OCI-M2 (cell line): ENCODE results near the gene KDM3B.

Experiments
- DNase-seq: peaks from one replicate; lab custom pipeline; 2025; ENCODE audit not compliant: unreplicated experiment; lab: John Stamatoyannopoulos, UW

The KDM3B gene

DNA sequence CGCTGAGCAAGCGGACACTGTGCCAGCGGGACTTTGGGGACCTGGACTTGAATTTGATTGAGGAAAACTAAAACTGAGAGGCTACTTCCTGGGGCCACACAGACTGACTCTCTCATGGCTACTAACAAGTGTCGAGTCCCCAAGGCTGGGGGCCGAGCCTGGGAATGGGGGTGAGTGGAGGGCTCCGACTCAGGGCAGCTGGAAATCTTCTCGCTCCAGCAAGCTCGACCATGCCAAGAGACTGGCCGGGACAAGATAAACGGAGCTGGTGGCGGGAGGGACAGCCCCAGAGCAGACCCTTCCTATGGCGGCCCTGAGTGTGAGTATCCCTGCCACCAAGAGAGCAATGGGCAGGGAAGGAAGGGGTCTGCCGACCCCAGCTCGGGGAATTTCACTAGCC is 5.6 kb upstream of the KDM3B start:
- DNase-seq, result no peak

DNA sequence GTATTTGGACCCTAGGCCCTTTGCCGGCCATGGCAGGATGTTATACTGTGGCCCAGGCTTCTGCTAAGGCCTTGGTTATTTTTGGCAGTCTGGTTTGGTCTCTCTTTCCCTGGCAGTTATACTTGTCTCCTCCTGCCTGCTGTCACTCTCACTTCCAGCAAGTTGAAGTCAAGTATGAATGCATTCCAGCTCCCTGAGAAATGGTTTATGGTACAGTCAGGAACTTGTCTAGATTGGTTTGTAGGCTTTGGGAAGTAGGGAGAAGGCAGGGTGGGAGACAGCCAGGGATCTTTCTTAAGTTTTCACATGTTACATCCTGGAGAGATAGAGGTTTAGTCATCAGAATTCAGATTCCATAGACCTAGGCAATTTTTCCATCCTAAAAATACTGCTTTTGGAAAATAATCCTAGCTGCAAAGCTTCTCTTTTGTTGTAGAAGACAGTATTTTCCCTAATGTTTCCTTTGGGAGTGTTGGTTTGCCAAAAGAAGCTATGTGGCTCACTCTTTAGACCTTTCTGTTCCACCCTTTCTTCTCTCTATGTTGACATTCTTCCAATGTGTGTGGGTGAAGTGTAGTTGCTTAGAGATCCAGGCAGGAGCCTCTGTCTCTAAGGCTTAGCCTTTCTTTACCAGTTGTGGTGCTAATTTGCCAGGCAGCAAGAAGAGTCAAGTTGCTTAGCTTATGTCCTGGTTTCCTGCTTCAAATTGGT is 2.5 kb upstream of the KDM3B start:
- no peak for DNase-seq

DNA sequence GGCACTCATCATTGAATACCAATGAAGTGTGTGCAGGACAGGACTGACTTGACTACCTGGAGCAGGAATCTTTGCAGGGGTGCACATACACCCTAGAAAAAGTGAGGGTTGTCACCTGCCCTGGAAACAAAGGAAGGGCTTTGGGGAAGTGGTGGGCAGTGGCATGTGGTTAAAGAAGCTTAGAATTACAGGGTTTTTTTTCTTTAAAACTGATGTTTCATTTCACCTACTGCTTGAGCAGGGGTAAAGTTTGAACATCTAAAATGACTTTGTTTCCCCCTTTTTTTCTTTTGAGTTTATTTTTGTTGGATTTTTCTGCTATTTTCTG is 2.0 kb upstream of the KDM3B start:
- DNase-seq, result no peak

DNA sequence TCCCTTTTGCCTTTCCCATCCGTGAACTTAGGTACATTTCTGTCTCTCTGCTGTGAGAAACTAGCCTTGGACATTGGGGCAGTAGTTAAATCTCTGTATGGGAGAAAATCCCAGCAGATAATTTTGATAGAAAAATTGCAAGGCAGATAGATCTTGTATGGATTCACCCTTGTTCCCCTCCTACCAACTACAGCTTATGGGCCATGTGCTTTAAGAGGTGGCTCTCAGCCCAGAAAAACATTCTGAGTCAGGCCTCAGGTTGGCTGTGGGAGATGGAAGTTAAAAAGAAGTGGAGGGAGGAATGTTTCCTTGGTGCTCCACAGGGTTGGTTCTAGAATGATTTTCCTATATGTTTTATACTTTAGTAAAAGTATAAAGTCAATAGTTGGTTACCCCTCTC is 1.4 kb upstream of the KDM3B start:
- no peak for DNase-seq

DNA sequence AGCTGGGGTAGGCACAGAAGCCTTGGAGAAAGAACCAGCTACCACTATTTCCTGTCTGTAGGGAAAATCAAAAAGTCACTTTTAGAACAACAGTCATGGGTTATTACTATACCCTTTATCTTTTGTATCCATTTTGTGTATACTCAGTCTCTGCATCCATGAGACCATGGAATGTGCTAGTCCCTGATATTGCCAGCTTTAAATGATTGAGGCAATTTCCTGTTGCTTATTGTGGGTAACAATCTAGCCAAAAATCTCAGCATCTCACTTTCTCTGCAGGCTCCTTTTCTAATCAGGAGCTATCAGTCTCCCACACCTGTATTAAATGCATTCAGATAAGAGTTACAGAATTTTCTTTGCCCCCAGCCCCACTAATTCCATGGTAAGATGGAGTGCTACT is 968 bp upstream of the KDM3B start:
- no peak for DNase-seq

DNA sequence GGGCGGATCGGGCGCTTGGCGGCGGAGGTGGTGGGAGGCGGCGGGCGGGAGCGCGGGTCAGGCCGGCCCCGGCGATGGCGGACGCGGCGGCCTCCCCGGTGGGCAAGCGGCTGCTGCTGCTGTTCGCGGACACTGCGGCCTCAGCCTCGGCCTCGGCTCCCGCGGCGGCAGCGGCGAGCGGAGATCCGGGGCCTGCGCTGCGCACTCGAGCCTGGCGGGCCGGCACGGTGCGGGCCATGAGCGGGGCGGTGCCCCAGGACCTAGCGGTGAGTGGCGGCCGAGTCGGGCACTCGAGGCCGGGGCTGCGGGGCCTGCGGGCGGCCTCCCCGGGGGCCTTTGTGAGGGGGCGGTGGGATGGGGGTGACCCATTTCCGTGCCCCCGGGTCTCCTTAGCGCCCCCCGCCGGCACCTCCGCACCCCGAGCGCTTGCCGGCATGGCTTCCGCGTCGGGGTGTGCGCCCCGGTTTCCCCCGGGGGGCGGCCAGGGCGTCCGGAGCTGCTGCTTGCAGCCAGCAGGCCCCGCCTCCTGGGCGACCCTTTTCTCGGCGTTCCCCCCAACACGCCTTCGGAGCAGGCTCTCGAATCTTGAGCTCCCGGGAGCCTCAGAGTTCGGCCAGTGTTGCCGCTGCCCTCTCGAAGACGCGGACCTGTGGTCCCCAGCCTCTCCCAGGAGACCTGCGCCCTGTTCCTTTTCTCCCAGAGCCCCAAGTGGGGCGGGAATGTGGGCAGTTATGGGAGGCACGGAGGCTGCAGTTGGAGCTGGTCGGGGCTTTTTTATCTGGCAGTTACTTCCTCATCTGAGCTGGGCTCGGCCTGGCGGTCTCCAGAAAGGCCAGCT is 456 bp downstream of the KDM3B start:
- DNase-seq, result no peak

DNA sequence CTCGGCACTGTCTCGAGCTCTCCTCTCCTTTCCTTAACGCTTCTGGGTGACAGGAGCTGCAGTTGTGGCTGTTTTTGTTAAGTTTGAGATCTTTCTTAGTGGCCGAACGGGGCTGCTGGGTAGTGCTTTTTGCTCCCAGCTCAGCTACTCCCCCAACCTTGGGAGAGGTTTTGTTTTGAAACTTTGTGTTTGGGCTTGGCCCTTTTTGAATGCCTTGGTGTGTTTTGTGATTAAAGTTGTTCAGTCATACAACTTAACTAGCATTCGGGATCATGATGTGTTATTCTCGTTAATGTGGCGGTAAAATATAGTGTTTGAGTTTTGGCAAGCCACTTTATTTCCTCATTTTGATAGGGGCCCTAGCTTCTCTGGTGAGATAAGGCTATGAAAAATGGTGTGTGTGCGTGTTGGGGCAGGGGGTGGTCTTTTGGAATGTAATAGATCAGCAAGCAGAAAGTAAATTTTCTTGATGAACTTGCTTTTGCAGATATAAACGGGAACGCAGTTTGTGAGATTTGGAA is 1.1 kb downstream of the KDM3B start:
- peak; percentile 21 for DNase-seq

DNA sequence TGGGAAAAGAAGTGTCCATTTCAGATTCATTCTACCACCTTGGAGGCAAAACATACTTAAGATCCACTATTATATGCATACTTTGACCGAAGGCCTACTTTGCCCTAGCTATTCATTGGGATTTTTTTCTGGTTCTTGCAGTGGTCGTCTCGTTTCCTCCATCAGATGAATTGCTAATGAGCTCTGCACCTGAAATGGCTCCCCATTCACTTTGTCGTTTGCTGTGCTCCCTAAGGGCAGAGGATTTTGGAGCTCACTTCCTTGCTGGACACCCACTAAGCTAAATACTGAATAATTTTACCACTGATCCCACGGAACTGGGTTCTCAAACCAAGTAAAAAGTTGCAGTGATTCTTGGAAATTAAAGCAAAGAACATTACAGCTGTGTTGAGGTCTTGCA is 1.9 kb downstream of the KDM3B start:
- DNase-seq, result no peak

DNA sequence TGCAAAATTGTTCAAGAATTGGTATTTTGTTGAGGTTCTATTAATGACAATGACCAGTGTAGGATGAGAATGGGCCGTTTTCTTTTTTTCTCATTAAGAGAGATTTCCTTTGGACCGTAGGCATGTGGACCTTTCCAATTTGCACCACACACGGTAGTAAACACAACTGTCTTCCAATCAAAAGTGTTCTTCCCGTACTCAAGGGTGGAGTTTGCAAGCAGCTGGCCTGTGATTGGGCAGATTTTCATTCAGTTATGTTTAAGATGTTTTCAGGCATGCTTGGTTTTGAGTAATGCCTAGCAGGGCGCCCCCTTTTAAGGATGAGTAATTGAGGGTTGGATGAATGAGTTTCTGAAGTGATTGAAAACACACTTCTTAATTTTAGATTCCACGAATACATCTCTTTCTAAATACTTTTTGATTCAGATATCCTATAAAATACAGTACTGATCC is 2.5 kb downstream of the KDM3B start:
- DNase-seq, result no peak

DNA sequence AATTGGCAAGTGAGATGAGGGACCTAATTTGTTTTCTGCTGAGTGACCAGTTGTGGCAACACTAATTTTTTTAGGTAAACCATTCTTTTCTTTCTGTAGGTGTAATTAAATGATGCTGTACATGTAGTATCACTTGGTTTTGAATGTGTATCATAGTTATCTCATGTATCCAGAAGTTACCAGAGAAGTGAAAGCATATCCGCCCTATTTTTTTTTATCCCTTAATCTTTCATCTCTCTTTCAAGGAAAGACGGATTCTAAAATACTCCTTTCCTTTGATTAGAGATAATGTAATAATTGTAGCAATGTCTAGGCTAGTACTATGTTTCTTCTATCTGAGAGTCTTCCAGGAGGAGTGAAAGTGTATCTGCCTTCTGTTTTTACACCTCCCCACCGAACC is 7.1 kb downstream of the KDM3B start:
- no peak for DNase-seq

DNA sequence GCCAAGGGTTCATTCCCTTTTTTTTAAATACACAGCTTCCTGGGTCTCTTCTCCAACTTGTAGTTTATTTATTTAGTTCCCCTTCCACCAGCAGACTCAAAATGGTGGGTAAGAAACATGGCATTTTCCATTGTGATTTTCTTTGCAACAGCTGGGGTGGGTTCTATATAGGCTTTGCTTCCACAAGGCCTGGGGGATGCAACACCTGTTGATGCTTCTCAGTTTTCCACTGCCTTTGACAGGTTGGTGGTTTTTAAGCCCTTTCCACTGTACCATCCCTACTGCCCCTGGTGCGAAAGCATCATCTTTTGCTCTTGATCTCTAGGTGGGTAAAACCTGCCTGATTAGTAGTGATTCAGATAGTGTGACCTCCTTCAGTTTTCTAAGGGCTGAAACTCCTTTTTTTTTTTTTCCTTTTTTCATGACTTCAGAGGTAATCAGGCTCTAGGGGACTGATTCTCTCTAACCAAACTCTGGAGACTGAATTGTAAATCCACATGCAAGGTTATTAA is 8.5 kb downstream of the KDM3B start:
- DNase-seq, result no peak

DNA sequence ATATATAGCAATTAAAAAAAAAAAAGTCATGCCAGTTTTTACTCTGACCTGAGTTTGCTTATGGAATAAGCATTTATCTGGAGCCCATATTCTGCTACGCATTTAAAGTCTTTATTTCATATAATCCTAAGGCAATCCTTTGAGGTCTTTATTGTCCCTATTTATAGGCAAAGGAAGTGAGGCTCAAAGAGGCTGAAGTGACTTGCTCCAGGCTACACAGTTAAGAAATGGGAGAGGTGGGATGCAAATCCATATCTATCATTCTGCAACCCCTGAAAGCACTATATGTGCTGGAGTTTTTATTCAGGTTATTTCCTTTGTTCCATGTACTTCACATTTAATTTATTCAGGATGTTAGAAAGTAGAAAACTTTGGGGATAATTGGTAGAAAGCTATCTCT is 12.1 kb downstream of the KDM3B start:
- DNase-seq, result no peak

DNA sequence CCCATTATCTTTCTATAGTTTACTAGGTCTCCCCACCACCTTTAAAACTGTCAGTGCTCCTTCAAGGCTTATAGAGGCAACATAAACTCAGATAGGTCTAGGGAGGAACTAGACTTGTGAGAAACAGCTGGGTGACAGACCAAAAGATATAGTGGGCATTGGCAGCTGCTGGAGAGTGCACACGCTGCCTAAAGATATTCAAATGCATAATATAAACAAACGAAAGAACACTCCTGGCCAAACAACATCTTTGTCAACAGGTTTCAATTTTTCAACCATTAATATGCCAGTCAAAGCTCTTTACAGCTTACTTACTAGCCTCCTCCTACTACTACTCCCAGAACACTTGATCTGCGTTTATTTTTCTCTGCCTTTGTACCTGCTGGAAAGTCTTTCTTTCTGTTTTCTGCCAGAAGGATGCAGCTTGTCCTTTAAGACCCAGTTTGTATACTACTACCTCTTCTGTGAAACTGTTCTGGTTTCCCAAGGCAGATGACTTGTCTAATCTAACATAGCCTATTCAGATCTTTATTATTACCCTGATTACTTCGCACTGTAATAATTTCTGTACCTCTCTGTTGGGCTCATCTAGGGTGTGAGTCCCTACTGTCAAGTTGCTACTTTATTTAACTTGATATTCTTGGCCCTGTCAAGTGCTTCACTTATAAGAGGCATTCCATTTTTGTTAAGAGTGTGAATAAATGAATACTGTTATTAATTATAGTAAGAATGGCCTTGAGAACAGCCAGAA is 14.3 kb downstream of the KDM3B start:
- no peak for DNase-seq

DNA sequence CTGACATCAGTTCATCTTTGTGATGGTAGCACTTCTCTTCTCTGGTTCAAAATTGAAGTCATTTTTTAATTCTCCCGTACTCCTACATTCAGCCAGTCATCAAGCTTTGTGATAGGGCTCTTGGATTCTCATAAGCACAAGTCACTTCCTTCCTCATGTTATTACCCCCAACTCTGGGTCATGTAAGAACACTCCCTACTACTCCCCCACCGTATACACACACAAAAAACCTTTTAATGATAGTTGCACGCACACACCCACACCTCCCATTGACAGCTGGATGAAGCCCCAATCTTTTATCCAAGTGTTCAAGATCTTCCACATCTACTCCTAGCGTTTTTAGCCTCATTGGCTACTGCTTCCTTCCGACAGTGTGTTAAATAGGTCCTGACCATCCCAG is 16.8 kb downstream of the KDM3B start:
- DNase-seq, result no peak

DNA sequence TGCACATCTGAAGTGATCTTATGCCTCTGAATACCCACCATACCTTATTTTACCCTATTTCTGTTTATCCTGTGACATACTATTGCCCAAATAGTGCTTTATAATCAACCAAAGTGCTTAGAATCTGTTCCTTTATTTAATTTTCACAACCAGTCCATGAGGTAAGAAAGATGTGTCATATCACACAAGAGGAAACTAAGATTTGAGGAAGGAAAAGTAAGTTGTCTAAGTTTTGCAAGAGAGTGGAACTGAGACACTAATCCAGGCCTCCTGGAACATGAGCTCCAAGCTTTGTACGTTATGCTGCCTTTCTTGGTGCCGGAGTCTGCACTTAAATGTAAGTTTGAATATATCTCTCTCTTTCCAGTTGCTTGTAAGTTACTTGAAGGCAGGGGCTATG is 17.2 kb downstream of the KDM3B start:
- no peak for DNase-seq

DNA sequence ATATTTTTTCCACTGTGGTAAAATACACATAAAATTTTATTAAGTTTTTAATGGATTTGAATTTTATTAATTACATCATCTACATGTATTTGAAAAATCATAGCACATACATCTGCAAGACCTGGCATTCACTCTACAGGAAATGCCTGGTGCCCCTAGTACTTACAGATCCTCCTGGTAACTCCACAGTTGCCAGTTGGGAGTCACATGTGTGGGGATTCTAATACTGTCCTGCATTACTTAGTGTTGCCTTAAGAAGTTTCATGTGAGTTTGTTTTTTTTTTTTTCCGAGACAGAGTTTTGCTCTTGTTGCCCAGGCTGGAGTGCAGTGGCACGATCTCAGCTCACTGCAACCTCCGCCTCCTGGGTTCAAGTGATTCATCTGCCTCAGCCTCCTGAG is 18.1 kb downstream of the KDM3B start:
- no peak for DNase-seq

DNA sequence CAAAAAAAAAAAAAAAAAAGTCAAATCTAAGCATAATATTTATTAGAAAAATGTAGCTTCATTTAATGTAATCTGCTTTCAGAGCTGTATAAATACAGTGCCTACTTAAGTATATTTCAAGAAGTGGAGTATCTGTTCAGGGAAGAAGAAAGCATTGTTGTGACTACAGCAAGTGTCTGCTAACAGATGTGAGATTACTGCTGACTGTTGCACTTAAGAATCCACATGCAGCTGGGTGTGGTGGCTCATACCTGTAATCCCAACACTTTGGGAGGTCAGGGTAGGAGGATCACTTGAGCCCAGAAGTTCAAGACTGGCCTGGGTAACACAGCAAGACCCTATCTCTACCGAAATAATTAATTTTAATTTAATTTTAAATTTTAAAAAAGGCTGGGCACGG is 19.0 kb downstream of the KDM3B start:
- DNase-seq, result no peak

DNA sequence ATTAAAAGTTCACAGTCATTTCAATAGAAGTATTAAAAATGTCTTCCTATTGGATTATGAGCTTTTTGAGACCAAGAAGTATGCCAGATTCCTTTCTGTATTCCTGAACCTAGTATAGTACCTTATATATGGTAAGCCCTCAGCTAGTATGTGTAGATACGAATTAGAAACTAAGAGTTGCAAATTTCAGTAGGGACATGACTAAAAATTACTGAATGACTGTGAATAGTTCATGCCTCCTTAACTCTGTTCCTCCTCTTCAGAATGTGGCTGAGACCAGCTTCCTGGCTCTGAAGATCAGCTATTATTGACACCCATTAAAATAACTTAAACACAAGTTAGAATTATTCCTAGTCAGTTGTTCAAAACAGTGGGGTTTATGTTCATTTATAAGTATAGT is 19.7 kb downstream of the KDM3B start:
- DNase-seq, result no peak

DNA sequence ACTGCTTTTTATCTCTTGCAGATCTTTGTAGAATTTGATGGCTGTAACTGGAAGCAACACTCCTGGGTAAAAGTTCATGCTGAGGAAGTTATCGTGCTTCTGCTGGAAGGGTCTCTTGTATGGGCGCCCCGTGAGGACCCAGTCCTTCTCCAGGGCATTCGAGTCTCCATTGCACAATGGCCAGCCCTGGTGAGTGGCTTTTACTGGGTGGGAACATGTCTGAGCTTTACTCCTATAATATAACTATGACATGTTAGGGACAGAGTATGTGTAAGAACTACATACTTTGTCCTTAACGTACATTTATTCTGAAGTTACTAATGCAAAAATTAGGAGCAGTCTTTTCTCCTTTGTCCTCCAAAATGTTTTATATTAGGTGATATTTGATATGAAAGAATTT is 20.2 kb downstream of the KDM3B start:
- no peak for DNase-seq

DNA sequence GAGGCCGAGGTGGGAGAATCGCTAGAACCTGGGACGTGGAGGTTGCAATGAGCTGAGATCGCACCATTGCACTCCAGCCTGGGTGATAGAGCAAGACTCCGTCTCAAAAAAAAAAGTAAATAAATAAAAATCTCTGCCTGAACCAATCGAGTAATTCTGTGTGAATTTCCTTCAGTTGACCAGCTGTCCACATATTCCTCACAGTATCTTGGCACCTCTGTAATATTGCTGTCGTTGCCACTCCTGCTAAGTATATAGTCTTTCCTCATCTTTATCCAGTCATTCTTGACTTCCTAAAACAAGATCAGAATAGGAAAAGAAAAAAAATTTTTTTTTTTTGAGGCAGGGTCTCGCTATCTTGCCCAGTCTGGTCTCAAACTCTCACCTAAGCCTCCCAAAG is 29.9 kb downstream of the KDM3B start:
- DNase-seq, result no peak

DNA sequence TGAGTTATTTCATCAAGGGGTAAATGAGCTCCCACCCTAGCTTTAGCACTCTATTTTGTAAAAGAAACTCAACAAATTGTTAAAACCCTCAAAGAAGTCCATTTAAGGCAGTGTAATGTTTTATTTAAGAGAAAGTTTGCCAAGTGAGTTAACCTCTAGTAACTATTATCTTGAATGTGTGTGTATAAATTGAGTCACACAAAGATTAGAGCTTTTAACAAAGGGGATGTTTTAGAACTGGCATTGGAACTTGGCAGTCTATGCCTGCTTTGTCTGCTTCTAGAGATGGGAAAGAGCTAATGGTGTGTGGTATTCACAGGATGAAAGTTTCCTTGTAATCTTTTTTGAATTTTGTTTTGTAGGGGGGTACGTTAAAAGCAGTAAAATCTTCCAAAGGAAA is 33.2 kb downstream of the KDM3B start:
- no peak for DNase-seq

DNA sequence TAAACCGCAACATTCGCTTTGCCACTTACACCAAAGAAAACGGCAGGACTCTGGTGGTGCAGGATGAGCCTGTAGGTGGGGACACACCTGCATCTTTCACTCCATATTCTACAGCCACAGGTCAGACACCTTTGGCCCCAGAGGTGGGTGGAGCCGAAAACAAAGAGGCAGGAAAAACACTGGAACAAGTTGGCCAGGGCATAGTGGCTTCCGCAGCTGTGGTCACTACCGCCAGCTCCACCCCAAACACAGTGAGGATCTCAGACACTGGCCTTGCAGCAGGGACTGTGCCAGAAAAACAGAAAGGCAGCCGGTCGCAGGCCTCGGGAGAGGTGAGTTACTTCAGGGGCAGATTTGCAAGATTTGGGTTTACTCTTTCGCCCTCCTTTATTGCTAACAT is 33.8 kb downstream of the KDM3B start:
- DNase-seq, result no peak
